ENCODE measurements around the gene ADAMTS2.
"Not testable (repeated sequence)": the region's sequence is repeated elsewhere in the genome, so short reads cannot be mapped to it uniquely, and the experiment has no call there.

ADAMTS2 gene

DNA sequence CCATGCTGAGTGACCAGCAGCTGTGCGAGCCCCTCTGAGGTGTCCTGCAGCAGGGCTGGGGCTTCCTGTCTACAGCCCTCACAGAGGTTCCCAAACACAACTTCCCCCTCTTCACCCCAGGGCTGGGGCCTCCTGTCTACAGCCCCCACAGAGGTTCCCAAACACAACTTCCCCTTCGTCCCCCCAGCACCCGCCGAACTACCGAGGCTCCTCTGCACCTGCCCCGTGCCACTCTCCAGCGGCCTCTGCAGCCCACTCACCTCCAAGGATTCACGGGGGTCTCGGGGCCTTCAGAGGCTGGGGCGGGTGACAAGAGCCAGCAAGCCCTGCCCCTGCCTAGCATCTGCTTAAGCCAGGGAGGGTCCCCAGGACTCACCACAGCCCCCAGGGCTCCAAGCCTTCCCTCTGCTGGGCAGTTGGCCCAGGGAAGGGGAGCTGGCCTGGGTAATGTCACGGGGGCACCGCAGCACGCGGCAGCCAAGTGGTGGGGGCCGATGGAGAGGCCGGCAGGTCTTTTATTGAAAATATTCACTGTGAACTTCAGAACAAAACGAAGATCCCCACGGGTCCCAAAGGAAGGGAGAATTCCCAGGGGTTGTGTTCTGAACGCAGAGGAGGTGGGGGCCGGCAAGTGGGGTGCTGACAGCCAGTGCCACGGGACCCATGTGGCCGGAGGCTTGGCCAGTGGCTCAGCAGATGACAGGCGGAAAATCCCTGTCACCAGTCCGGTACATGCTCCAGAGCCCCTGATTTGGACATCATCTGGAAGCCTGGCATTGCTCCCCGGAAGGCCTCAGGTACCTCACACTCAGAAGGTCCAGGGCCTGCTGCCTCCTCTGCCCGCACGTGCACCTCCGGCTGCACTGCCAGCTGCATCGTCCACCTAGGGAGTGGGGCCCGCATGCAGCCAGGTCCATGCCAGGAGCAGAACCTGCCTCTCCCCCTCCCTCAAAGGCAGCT lies 125.3 kb downstream of the ADAMTS2 start:
- H3K9me3 ChIP-seq (ENCODE audit: control insufficient read depth in 2 of 2, low read length in 2 of 2), result peaks cover 2 to 3% of the 10 kb centered on the region in 2 donors
- H3K36me3 ChIP-seq (ENCODE audit: control insufficient read depth in 2 of 2, insufficient read depth in 2 of 2, low read length in 2 of 2), result no peaks in the 10 kb centered on the region
- H3K4me3 ChIP-seq (ENCODE audit: low read length in 2 of 2), result no peak overlapping the region
- H3K27me3 ChIP-seq (ENCODE audit: control insufficient read depth in 2 of 2, insufficient read depth in 2 of 2, low read length in 2 of 2), result no peaks in the 10 kb centered on the region
- no peak overlapping the region for H3K9ac ChIP-seq (ENCODE audit: low read depth in 1 of 2, low read length in 2 of 2)
- H3K4me1 ChIP-seq (ENCODE audit: control insufficient read depth in 2 of 2, insufficient read depth in 2 of 2, low read length in 2 of 2), result no peaks in the 10 kb centered on the region
- H3K27ac ChIP-seq (ENCODE audit: low read depth in 2 of 2, low read length in 2 of 2), result no peak overlapping the region

DNA sequence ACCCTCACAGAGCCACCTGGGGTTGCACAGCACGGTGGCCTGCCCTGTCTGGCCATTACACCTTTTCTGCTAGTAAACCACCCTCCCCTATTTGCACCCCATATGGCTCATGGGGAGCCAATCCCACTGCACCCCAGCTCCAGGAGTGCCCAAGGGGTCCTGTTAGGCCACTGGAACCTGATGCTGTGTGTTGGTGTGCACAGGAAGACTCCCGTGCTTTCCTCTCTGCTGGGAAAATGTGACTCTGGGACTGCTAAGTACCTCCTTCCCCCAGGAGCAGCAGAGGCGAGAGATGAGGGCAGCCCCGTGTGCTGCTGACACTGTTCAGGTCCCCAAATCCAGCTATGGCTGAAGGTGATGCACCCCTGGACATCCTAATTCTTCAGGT lies 126.3 kb downstream of the ADAMTS2 start:
- no peaks in the 10 kb centered on the region for H3K4me1 ChIP-seq (ENCODE audit: control insufficient read depth in 2 of 2, insufficient read depth in 2 of 2, low read length in 2 of 2)
- no peak overlapping the region for H3K9ac ChIP-seq (ENCODE audit: low read depth in 1 of 2, low read length in 2 of 2)
- H3K4me3 ChIP-seq (ENCODE audit: low read length in 2 of 2), result no peak overlapping the region
- no peaks in the 10 kb centered on the region for H3K36me3 ChIP-seq (ENCODE audit: control insufficient read depth in 2 of 2, insufficient read depth in 2 of 2, low read length in 2 of 2)
- peaks cover under 1 to 2% of the 10 kb centered on the region in 2 donors for H3K9me3 ChIP-seq (ENCODE audit: control insufficient read depth in 2 of 2, low read length in 2 of 2)
- H3K27ac ChIP-seq (ENCODE audit: low read depth in 2 of 2, low read length in 2 of 2), result no peak overlapping the region
- H3K27me3 ChIP-seq (ENCODE audit: control insufficient read depth in 2 of 2, insufficient read depth in 2 of 2, low read length in 2 of 2), result no peaks in the 10 kb centered on the region

DNA sequence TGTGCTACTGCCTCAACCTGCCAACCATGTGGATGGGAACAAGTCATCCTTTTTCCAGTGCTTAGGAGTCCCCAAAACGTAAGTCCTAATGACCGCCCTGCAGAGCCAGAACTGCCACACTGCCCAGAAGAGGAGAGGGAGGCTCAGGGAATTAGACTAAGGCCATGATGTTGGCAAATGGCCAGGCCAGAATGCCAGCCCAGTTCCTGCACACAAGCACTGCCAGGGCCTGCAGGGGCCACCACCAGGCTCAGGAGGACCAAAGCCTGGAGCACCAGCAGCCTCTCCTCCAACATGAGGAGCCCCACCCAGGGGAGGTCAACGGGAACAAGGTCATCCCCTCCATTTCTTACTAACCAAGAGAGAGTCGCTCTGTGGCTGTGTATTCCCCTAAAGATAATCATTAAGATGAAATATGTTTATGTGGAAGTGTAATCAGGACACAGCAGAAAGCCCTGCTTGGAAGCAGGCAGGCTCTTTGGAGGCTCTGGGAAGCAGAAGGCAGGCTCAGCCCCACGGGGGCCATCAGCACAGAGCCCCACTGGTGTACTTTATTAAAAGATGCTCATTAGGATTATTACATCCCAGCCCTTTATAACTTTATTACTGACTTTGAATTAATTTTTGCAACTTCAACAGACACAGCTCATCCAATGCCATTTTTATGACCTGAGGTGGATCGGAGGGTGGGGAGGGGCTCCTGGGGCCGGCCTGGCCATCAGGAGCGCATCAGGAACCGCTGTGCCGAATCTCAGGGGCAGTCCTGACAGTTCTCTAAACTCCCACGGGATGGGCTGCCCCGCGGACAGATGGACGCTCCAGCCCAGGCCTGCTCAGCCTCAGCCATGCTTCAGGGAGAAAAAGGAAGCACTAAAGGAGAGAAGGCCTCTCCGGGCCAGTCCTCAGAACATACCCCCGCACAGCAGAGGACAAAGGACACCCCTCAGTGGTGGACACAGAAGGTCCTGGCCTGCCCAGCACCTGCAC lies 127.0 kb downstream of the ADAMTS2 start:
- no peaks in the 10 kb centered on the region for H3K27me3 ChIP-seq (ENCODE audit: control insufficient read depth in 2 of 2, insufficient read depth in 2 of 2, low read length in 2 of 2)
- no peaks in the 10 kb centered on the region for H3K36me3 ChIP-seq (ENCODE audit: control insufficient read depth in 2 of 2, insufficient read depth in 2 of 2, low read length in 2 of 2)
- H3K27ac ChIP-seq (ENCODE audit: low read depth in 2 of 2, low read length in 2 of 2), result no peak overlapping the region

DNA sequence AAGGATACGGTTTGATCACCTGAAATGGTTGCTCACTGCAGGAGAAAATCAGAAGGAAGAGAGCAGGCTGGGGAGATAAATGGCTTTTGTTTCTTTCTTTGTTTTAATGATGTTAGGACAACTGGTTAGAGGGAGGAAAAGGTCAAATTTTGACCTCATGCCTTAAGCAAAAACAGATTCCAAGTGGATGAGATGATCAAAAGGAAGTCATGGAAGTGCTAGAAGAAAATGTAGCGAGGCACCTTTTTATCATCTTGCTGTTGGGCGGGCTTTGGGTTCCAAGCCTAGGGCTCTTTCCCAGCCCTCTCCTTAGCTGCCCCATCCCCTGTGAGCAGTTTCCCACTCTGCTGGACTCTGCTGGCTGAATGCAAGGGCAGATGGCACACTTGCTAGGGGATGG lies 127.9 kb downstream of the ADAMTS2 start:
- H3K36me3 ChIP-seq (ENCODE audit: control insufficient read depth in 2 of 2, insufficient read depth in 2 of 2, low read length in 2 of 2), result no peaks in the 10 kb centered on the region
- no peaks in the 10 kb centered on the region for H3K9me3 ChIP-seq (ENCODE audit: control insufficient read depth in 2 of 2, low read length in 2 of 2)
- H3K27ac ChIP-seq (ENCODE audit: low read depth in 2 of 2, low read length in 2 of 2), result no peak overlapping the region
- H3K27me3 ChIP-seq (ENCODE audit: control insufficient read depth in 2 of 2, insufficient read depth in 2 of 2, low read length in 2 of 2), result no peaks in the 10 kb centered on the region
- no peaks in the 10 kb centered on the region for H3K4me1 ChIP-seq (ENCODE audit: control insufficient read depth in 2 of 2, insufficient read depth in 2 of 2, low read length in 2 of 2)
- no peak overlapping the region for H3K9ac ChIP-seq (ENCODE audit: low read depth in 1 of 2, low read length in 2 of 2)
- no peak overlapping the region for H3K4me3 ChIP-seq (ENCODE audit: low read length in 2 of 2)

More for the DNA sequence above, 127.0 kb downstream of the ADAMTS2 start:
- H3K9me3 ChIP-seq (ENCODE audit: control insufficient read depth in 2 of 2, low read length in 2 of 2), result no peaks in the 10 kb centered on the region
- no peak overlapping the region for H3K9ac ChIP-seq (ENCODE audit: low read depth in 1 of 2, low read length in 2 of 2)
- no peak overlapping the region for H3K4me3 ChIP-seq (ENCODE audit: low read length in 2 of 2)
- H3K4me1 ChIP-seq (ENCODE audit: control insufficient read depth in 2 of 2, insufficient read depth in 2 of 2, low read length in 2 of 2), result no peaks in the 10 kb centered on the region

DNA sequence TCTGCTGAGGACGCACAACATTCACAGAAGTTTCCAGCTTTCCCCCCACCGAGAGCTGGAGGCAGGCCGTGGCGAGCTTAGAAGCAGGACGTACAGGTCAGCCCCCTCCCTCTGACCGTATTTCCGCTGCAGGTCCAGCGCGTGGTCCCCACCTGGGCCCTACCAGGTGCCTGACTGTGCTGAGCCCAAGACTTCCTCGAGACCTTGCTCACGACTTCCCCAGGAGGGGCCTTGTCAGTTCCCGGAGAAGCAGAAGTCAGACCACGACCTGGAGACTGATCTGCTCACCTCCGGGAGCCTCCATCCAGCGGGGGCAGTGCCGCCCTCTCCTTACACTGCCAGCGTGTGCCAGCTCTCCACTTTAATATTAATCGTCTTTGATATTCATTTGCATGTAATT lies 128.9 kb downstream of the ADAMTS2 start:
- H3K4me3 ChIP-seq (ENCODE audit: low read length in 2 of 2); H3K27me3 ChIP-seq (ENCODE audit: control insufficient read depth in 2 of 2, insufficient read depth in 2 of 2, low read length in 2 of 2); H3K36me3 ChIP-seq (ENCODE audit: control insufficient read depth in 2 of 2, insufficient read depth in 2 of 2, low read length in 2 of 2); H3K4me1 ChIP-seq (ENCODE audit: control insufficient read depth in 2 of 2, insufficient read depth in 2 of 2, low read length in 2 of 2); H3K27ac ChIP-seq (ENCODE audit: low read depth in 2 of 2, low read length in 2 of 2); H3K9ac ChIP-seq (ENCODE audit: low read depth in 1 of 2, low read length in 2 of 2); H3K9me3 ChIP-seq (ENCODE audit: control insufficient read depth in 2 of 2, low read length in 2 of 2): not testable (repeated sequence)

DNA sequence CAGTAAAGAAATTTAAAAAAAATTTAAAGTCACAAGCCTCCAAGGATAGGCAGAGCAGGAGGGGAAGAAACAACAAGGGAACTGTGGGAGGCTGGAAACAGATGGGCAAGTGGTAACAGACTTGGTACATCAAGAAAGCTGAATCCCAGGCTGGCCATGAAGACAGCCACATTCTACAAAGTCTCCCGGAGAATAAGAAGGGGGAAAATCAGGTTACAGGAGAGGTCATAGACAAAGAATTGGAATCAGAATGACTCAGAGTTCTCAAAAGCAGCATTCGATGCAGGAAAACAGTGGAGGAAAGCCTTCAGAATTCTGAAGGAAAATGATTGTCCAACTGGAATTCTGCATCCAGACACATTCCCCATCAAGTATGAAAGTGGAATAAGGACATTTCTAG lies 129.7 kb downstream of the ADAMTS2 start:
- H3K9ac ChIP-seq (ENCODE audit: low read depth in 1 of 2, low read length in 2 of 2), result no peak overlapping the region
- no peak overlapping the region for H3K4me3 ChIP-seq (ENCODE audit: low read length in 2 of 2)
- H3K9me3 ChIP-seq (ENCODE audit: control insufficient read depth in 2 of 2, low read length in 2 of 2), result no peaks in the 10 kb centered on the region
- H3K4me1 ChIP-seq (ENCODE audit: control insufficient read depth in 2 of 2, insufficient read depth in 2 of 2, low read length in 2 of 2), result no peaks in the 10 kb centered on the region
- H3K36me3 ChIP-seq (ENCODE audit: control insufficient read depth in 2 of 2, insufficient read depth in 2 of 2, low read length in 2 of 2), result no peaks in the 10 kb centered on the region
- no peaks in the 10 kb centered on the region for H3K27me3 ChIP-seq (ENCODE audit: control insufficient read depth in 2 of 2, insufficient read depth in 2 of 2, low read length in 2 of 2)
- H3K27ac ChIP-seq (ENCODE audit: low read depth in 2 of 2, low read length in 2 of 2), result no peak overlapping the region

DNA sequence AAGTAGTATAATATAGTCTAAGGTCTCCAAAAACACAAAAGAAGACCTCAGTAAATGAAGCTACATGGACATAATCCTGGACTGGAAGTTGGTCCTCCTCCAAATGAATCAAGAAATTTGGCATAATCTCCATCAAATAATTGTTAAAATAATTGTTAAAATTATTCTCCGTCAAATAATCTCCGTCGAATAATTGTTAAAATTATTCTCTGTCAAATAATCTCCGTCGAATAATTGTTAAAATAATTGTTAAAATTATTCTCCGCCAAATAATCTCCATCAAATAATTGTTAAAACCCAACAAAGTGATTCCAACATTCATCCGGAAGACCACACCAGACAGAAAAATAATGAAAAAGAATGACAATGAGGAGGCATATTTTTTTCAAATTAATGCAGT lies 130.6 kb downstream of the ADAMTS2 start:
- no peak overlapping the region for H3K9ac ChIP-seq (ENCODE audit: low read depth in 1 of 2, low read length in 2 of 2)
- H3K4me1 ChIP-seq (ENCODE audit: control insufficient read depth in 2 of 2, insufficient read depth in 2 of 2, low read length in 2 of 2), result no peaks in the 10 kb centered on the region
- no peak overlapping the region for H3K4me3 ChIP-seq (ENCODE audit: low read length in 2 of 2)
- no peaks in the 10 kb centered on the region for H3K27me3 ChIP-seq (ENCODE audit: control insufficient read depth in 2 of 2, insufficient read depth in 2 of 2, low read length in 2 of 2)
- H3K36me3 ChIP-seq (ENCODE audit: control insufficient read depth in 2 of 2, insufficient read depth in 2 of 2, low read length in 2 of 2), result no peaks in the 10 kb centered on the region
- no peak overlapping the region for H3K27ac ChIP-seq (ENCODE audit: low read depth in 2 of 2, low read length in 2 of 2)
- H3K9me3 ChIP-seq (ENCODE audit: control insufficient read depth in 2 of 2, low read length in 2 of 2), result no peaks in the 10 kb centered on the region

DNA sequence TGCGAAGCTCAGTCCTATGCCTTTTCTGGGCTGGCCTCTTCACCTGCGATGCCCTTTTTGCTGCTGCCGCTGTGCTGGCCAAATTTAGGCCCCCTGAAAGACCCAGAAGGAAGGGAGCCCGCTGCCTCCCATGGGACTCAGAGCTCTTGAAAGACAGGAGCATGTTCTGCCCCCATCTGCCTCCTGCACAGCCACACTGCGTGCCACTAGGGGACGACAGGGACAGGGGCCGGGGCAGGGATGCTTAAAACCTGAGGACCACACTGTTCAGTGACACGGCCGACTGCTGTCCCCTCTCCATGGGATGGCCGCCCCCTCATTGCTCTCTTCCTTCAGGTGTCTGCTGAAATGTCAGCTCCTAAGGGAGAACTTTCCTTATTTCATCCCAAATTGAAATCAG lies 132.4 kb downstream of the ADAMTS2 start:
- Histone ChIP-seq H3K27me3 (ENCODE audit: control insufficient read depth in 2 of 2, insufficient read depth in 2 of 2, low read length in 2 of 2) (no peaks in the 10 kb centered on the region), H3K27ac (ENCODE audit: low read depth in 2 of 2, low read length in 2 of 2) (no peak overlapping the region), H3K4me3 (ENCODE audit: low read length in 2 of 2) (no peak overlapping the region), H3K9ac (ENCODE audit: low read depth in 1 of 2, low read length in 2 of 2) (no peak overlapping the region), H3K36me3 (ENCODE audit: control insufficient read depth in 2 of 2, insufficient read depth in 2 of 2, low read length in 2 of 2) (no peaks in the 10 kb centered on the region), H3K9me3 (ENCODE audit: control insufficient read depth in 2 of 2, low read length in 2 of 2) (no peaks in the 10 kb centered on the region), H3K4me1 (ENCODE audit: control insufficient read depth in 2 of 2, insufficient read depth in 2 of 2, low read length in 2 of 2) (no peaks in the 10 kb centered on the region)

DNA sequence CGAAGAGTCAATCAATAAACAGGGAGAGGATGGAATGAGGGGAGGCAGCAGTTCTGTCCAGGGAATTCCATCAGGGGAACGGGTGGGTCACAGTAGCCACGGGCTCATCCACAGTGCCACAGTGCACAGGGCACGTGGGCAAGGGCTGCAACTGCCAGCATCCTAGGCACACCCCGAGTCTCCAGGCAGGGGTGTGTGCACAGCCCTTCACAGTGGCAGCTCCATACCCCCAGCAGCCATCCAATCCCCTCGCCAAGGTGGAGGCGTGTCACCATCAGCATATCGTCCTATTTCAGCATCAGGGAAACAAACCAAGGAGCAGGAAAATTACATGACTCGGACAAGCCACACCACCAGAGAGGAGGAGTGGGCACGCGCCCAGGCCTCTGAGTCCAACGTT lies 133.6 kb downstream of the ADAMTS2 start:
- Histone ChIP-seq H3K9me3 (ENCODE audit: control insufficient read depth in 2 of 2, low read length in 2 of 2) (no peaks in the 10 kb centered on the region), H3K36me3 (ENCODE audit: control insufficient read depth in 2 of 2, insufficient read depth in 2 of 2, low read length in 2 of 2) (no peaks in the 10 kb centered on the region), H3K4me1 (ENCODE audit: control insufficient read depth in 2 of 2, insufficient read depth in 2 of 2, low read length in 2 of 2) (no peaks in the 10 kb centered on the region), H3K9ac (ENCODE audit: low read depth in 1 of 2, low read length in 2 of 2) (no peak overlapping the region), H3K27ac (ENCODE audit: low read depth in 2 of 2, low read length in 2 of 2) (no peak overlapping the region), H3K27me3 (ENCODE audit: control insufficient read depth in 2 of 2, insufficient read depth in 2 of 2, low read length in 2 of 2) (no peaks in the 10 kb centered on the region), H3K4me3 (ENCODE audit: low read length in 2 of 2) (no peak overlapping the region)

DNA sequence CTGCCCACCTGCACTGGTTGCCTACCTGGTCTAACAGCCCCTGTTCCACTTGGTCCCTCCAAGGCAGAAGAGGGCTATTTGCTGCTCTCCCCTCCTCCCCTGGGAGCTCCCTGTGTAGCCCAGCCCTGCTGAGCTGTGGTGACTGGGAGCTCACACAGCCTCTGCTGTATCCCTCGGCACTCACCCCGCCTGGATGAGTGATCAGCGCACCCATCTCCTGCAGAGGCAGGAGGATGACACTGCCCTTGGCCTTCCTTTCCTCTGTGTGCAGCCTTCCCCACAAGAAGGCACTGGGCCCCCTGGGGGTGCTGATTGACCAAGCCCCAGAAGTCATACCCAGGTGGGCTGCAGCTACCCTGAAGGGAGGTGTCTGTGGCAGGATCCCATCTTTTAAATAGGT lies 134.2 kb downstream of the ADAMTS2 start:
- Histone ChIP-seq H3K4me1 (ENCODE audit: control insufficient read depth in 2 of 2, insufficient read depth in 2 of 2, low read length in 2 of 2) (no peaks in the 10 kb centered on the region), H3K36me3 (ENCODE audit: control insufficient read depth in 2 of 2, insufficient read depth in 2 of 2, low read length in 2 of 2) (no peaks in the 10 kb centered on the region), H3K27ac (ENCODE audit: low read depth in 2 of 2, low read length in 2 of 2) (no peak overlapping the region), H3K9ac (ENCODE audit: low read depth in 1 of 2, low read length in 2 of 2) (no peak overlapping the region), H3K4me3 (ENCODE audit: low read length in 2 of 2) (no peak overlapping the region), H3K9me3 (ENCODE audit: control insufficient read depth in 2 of 2, low read length in 2 of 2) (no peaks in the 10 kb centered on the region), H3K27me3 (ENCODE audit: control insufficient read depth in 2 of 2, insufficient read depth in 2 of 2, low read length in 2 of 2) (no peaks in the 10 kb centered on the region)
